ENCODE data around the gene WDR90.

DNA sequence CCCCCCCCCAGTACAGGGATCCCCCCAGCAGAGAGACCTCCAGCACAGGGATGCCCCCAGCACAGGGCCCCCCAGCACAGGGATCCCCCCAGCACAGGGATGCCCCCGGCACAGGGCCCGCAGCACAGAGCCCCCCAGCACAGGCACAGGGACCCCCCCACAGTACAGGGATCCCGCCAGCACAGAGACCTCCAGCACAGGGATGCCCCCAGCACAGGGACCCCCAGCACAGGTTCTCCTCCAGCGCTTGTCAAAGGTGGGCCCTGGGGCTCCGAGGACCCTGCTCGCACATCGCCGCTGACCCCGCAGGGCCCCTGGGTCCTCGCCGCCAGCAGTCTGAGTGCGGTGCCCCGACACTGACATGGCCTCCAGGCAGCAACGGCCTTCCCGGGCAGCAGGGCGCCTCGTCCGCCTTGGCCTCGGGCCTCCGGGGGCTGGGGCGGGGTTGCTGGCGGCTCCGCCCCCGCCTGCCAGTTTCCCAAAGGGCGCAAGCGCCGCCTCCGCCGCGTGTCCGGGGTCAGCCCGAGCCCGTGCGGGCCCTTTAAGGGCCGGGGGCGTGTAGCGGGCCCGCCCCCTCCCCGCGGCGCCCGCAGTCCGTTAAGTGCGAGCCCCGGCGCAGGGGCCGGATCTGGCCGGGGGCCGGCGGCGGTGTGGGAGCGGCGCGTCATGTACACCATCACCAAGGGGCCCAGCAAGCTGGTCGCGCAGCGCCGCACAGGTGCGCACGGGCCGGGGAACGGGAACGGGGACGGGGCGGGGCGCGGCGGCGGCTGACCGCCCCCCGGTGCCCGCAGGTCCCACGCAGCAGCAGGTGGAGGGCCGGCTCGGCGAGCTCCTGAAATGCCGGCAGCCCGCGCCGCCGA lies 7.6 kb upstream of the WDR90 start, which contains the start of gene MCRIP2:
- TF ChIP-seq, protein P1, sequence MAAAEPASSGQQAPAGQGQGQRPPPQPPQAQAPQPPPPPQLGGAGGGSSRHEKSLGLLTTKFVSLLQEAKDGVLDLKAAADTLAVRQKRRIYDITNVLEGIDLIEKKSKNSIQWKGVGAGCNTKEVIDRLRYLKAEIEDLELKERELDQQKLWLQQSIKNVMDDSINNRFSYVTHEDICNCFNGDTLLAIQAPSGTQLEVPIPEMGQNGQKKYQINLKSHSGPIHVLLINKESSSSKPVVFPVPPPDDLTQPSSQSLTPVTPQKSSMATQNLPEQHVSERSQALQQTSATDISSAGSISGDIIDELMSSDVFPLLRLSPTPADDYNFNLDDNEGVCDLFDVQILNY (CRISPR knock-in tag; conservative IDR thresholded peaks at IDR 0.05), result no peak; the same call in 1 of the 2 replicates
- no peak for TF ChIP-seq PTBP1 (IDR thresholded peaks at IDR 0.05; ENCODE audit: low read depth, low read length, poor library complexity, severe bottlenecking)
- TF ChIP-seq, protein P2, sequence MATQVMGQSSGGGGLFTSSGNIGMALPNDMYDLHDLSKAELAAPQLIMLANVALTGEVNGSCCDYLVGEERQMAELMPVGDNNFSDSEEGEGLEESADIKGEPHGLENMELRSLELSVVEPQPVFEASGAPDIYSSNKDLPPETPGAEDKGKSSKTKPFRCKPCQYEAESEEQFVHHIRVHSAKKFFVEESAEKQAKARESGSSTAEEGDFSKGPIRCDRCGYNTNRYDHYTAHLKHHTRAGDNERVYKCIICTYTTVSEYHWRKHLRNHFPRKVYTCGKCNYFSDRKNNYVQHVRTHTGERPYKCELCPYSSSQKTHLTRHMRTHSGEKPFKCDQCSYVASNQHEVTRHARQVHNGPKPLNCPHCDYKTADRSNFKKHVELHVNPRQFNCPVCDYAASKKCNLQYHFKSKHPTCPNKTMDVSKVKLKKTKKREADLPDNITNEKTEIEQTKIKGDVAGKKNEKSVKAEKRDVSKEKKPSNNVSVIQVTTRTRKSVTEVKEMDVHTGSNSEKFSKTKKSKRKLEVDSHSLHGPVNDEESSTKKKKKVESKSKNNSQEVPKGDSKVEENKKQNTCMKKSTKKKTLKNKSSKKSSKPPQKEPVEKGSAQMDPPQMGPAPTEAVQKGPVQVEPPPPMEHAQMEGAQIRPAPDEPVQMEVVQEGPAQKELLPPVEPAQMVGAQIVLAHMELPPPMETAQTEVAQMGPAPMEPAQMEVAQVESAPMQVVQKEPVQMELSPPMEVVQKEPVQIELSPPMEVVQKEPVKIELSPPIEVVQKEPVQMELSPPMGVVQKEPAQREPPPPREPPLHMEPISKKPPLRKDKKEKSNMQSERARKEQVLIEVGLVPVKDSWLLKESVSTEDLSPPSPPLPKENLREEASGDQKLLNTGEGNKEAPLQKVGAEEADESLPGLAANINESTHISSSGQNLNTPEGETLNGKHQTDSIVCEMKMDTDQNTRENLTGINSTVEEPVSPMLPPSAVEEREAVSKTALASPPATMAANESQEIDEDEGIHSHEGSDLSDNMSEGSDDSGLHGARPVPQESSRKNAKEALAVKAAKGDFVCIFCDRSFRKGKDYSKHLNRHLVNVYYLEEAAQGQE (IDR thresholded peaks at IDR 0.05; ENCODE audit: borderline replicate concordance in 1 of 2, low read depth in 1 of 2, low read length in 2 of 2), result no peak; a peak in 1 of 4 replicates
